Measurements from ENCODE around the gene MYH6.

DNA sequence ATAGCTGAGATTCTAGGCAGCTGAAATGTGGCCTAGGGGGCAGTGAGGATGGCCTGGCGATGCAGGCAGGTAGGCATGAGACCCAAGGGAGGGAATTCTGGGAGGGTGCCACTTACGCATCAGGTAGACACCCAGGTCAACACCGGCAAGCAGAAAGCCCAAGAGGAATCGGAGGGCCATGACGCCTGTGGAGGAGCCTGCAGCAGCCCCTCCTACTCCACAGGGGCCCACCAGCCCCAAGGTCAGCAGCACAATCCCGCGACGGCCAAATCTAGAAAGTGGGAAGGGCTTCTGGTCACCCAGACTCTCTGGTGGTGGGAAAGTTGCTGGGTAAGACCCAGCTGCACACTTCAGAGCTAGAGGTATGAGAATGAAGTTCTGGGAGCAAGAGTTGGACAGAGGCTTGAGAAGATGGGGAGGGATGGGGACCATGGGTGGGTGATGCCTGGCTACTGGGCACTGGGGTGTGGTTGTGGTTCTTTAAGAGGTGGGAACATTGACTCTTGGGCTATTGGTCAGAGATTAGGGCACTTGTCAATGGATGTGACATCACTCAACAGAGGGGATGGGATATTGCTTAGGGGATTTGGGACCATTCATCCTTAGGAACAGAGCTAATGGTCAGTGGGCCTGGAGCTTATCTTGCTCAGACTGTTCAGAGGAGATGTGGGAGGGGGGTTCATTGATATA lies 58.8 kb downstream of the MYH6 start:
- TF ChIP-seq, protein P1, sequence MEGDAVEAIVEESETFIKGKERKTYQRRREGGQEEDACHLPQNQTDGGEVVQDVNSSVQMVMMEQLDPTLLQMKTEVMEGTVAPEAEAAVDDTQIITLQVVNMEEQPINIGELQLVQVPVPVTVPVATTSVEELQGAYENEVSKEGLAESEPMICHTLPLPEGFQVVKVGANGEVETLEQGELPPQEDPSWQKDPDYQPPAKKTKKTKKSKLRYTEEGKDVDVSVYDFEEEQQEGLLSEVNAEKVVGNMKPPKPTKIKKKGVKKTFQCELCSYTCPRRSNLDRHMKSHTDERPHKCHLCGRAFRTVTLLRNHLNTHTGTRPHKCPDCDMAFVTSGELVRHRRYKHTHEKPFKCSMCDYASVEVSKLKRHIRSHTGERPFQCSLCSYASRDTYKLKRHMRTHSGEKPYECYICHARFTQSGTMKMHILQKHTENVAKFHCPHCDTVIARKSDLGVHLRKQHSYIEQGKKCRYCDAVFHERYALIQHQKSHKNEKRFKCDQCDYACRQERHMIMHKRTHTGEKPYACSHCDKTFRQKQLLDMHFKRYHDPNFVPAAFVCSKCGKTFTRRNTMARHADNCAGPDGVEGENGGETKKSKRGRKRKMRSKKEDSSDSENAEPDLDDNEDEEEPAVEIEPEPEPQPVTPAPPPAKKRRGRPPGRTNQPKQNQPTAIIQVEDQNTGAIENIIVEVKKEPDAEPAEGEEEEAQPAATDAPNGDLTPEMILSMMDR (IDR thresholded peaks at IDR 0.05): no peak
- no peak for TF ChIP-seq POLR2A (IDR thresholded peaks at IDR 0.05)
